HepG2 (cell line): ENCODE results near the gene PLIN1.

Source experiments
- DBP ChIP-seq: sonication (generic); formaldehyde crosslinking; IDR thresholded peaks from 2 replicates; pipeline ENCODE4 v1.4.0; 2020; ENCODE audit warnings: missing genetic modification reagents; ENCODE audit errors: not compliant biosample characterization
- HDAC2 ChIP-seq: sonication (generic); formaldehyde crosslinking; IDR thresholded peaks from 2 replicates; pipeline ENCODE4 v1.4.0; 2020; ENCODE audit warnings: missing genetic modification reagents
- NFE2 ChIP-seq: sonication (generic); formaldehyde crosslinking; IDR thresholded peaks from 2 replicates; pipeline ENCODE4 v1.4.0; 2020; ENCODE audit warnings: missing genetic modification reagents
- POLR2AphosphoS5 ChIP-seq: IDR thresholded peaks from 2 replicates; pipeline ENCODE4 v1.6.1; 2012; ENCODE audit warnings: low read depth, low read length
- SETDB1 ChIP-seq: sonication (generic); formaldehyde crosslinking; IDR thresholded peaks from 2 replicates; pipeline ENCODE4 v1.5.1; 2020; ENCODE audit warnings: missing genetic modification reagents, mild to moderate bottlenecking, borderline replicate concordance
- TAF1 ChIP-seq: sonication (generic); formaldehyde crosslinking; IDR thresholded peaks from 2 replicates; pipeline ENCODE4 v1.4.0; 2020; ENCODE audit warnings: missing genetic modification reagents
- TBL1XR1 ChIP-seq: fragments of 150-350 bp; IDR thresholded peaks from 2 replicates; pipeline ENCODE4 v1.6.1; 2014; ENCODE audit warnings: borderline replicate concordance, low read length; ENCODE audit not compliant: partially characterized antibody
- ZNF232 ChIP-seq: sonication (generic); formaldehyde crosslinking; IDR thresholded peaks from 2 replicates; pipeline ENCODE4 v1.4.0; 2020; ENCODE audit warnings: missing genetic modification reagents, borderline replicate concordance
- ZNF253 ChIP-seq: sonication (generic); formaldehyde crosslinking; IDR thresholded peaks from 2 replicates; pipeline ENCODE4 v1.8.0; 2022; ENCODE audit warnings: mild to moderate bottlenecking, missing genetic modification reagents, borderline replicate concordance
- ZNF441 ChIP-seq: sonication (generic); formaldehyde crosslinking; IDR thresholded peaks from 2 replicates; pipeline ENCODE4 v1.7.0; 2021; ENCODE audit warnings: missing genetic modification reagents, borderline replicate concordance
- TF ChIP-seq, protein P1 (sequence below): sonication (generic); formaldehyde crosslinking; IDR thresholded peaks from 2 replicates; pipeline ENCODE4 v1.5.0; 2020; ENCODE audit warnings: mild to moderate bottlenecking, missing genetic modification reagents, moderate library complexity
- TF ChIP-seq, protein P2 (sequence below): sonication (generic); formaldehyde crosslinking; conservative IDR thresholded peaks from 2 replicates; pipeline ENCODE4 v1.8.0; 2022; ENCODE audit warnings: missing genetic modification reagents
- TF ChIP-seq, protein P3 (sequence below): sonication (generic); formaldehyde crosslinking; IDR thresholded peaks from 2 replicates; pipeline ENCODE4 v1.5.0; 2020; ENCODE audit warnings: mild to moderate bottlenecking, low read depth, missing genetic modification reagents, borderline replicate concordance

- no peak for TF ChIP-seq HDAC2
- TF ChIP-seq, protein P1, sequence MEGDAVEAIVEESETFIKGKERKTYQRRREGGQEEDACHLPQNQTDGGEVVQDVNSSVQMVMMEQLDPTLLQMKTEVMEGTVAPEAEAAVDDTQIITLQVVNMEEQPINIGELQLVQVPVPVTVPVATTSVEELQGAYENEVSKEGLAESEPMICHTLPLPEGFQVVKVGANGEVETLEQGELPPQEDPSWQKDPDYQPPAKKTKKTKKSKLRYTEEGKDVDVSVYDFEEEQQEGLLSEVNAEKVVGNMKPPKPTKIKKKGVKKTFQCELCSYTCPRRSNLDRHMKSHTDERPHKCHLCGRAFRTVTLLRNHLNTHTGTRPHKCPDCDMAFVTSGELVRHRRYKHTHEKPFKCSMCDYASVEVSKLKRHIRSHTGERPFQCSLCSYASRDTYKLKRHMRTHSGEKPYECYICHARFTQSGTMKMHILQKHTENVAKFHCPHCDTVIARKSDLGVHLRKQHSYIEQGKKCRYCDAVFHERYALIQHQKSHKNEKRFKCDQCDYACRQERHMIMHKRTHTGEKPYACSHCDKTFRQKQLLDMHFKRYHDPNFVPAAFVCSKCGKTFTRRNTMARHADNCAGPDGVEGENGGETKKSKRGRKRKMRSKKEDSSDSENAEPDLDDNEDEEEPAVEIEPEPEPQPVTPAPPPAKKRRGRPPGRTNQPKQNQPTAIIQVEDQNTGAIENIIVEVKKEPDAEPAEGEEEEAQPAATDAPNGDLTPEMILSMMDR (CRISPR knock-in tag): no peak
- TF ChIP-seq TAF1 (CRISPR knock-in tag): no peak
- TF ChIP-seq ZNF232 (CRISPR knock-in tag): no peak
- TF ChIP-seq, protein P2, sequence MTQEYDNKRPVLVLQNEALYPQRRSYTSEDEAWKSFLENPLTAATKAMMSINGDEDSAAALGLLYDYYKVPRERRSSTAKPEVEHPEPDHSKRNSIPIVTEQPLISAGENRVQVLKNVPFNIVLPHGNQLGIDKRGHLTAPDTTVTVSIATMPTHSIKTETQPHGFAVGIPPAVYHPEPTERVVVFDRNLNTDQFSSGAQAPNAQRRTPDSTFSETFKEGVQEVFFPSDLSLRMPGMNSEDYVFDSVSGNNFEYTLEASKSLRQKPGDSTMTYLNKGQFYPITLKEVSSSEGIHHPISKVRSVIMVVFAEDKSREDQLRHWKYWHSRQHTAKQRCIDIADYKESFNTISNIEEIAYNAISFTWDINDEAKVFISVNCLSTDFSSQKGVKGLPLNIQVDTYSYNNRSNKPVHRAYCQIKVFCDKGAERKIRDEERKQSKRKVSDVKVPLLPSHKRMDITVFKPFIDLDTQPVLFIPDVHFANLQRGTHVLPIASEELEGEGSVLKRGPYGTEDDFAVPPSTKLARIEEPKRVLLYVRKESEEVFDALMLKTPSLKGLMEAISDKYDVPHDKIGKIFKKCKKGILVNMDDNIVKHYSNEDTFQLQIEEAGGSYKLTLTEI (CRISPR knock-in tag): no peak
- no peak for TF ChIP-seq DBP
- TF ChIP-seq SETDB1: no peak
- no peak for TF ChIP-seq NFE2
- no peak for TF ChIP-seq ZNF441 (CRISPR knock-in tag)
- TF ChIP-seq POLR2AphosphoS5: no peak
- TF ChIP-seq, protein P3, sequence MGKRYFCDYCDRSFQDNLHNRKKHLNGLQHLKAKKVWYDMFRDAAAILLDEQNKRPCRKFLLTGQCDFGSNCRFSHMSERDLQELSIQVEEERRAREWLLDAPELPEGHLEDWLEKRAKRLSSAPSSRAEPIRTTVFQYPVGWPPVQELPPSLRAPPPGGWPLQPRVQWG: no peak
- no peak for TF ChIP-seq ZNF253 (CRISPR knock-in tag)
- no peak for TF ChIP-seq TBL1XR1
Measured at GRCh38 chr15:89723031-89723430, 43.9 kb upstream of the PLIN1 start.
